UCSD-AML1 (cell line): ENCODE results near the gene DCAF17.
"Not testable (repeated sequence)": the region's sequence is repeated elsewhere in the genome, so short reads cannot be mapped to it uniquely, and the experiment has no call there.

Source experiments
- DNase-seq: peaks from one replicate; lab custom pipeline; 2025; ENCODE audit not compliant: unreplicated experiment; lab: John Stamatoyannopoulos, UW

DCAF17 gene

DNA sequence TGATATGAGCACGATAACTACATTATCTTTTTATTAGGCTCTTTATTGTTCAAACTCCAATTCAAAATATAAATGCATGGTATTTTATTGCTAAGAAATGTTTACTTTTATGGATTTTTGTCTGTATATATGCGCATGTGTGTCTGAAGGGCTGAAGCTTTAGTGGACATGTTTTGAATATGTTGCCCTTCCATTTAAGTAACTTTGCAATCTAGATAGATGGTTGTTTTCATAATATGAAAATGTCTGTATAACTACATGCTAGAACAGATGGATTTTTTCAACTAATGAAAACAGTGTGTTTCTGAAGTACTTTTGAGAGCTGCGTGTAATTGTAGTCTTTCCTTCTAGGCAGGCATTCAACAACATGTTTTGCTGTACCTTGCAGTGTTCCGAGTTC is 18.7 kb downstream of the DCAF17 start:
- no peak for DNase-seq

DNA sequence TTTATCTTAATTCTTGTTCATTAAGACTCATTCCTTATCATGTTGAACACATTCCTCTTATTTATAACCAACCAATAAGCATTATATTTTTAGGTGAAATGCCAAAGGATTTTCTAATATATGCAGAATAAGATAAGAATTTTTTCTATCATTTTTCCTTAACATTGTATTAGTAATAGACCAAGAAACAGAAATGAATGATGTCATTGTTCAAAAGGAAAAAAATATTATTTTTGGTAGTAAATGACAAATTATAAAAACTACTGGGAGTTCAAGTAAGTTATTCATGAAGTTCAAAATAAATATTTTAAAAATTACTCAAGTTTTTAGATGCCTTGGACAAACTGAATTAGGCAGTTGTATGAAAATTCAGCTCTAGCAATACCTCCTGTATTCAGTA is 25.5 kb downstream of the DCAF17 start:
- DNase-seq = no peak

DNA sequence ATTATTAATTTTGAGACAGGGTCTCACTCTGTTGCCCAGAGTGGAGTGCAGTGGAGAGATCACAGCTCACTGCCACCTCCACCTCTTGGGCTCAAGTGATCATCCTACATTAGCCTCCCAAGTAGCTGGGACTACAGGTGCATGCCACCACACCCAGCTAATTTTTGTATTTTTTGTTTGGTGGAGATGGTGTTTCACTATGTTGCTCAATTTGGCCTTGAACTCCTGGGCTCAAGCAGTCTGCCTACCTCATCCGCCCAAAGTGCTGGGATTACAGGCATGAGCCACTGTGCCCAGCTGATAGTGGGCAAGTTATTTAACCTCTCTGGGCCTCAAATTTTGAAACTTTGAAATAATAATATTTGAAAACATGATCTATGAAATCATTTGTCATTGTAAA is 26.5 kb downstream of the DCAF17 start:
- no peak for DNase-seq

DNA sequence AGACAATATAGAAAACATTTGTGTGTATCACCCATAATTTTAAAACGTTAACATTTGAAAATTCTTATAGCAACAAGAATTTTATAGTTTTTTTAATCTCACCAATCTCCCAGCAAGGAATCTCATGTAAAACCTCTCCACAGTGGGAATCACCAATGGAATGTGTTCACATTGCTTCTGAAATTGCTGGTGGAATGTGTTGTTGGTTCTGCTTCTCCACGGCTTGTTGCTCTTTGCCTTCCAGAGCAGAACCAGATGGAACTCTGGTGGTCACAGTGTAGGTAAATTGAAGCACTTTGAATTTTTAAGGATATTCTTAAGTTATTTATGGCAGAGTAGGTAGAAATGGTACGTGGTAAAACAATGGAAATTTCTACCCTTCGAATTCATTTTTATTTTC is 35.1 kb downstream of the DCAF17 start:
- DNase-seq = no peak

DNA sequence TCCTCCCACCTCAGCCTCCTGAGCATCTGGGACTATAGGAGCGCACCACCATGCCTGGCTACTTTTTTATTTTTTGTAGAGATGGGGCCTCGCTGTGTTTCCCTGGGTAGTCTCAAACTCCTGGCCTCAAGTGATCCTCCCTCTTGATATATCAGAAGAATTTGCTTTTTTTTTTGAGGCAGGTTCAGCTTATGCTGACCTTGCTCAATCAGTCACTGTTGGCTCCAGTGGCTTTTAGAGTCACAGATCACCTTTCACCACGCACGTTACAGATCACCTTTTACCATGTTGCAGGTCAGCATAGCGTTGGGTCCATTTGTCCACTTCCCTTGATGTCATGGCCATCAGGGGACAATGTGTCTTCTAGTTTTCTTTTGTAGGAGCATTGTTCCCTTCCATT is 36.1 kb downstream of the DCAF17 start:
- no peak for DNase-seq

DNA sequence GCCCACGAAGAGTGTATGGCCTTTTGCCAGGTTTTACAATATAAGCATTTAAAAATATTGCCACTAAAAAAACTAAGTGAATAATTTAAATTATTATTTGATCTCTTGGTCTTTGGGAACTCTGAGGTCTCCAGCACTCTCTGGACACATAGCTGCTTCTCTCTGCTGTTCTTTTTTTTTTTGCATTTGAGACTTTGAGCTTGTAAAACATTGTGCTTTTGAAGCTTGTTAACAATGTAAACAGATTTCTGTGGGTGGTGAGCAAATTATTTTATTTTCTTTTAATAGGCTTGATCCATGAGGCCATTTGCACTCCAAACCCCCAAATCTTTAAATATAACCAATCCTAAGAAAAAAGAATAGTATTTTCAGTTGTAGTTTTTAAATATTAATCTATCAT is 42.0 kb downstream of the DCAF17 start:
- DNase-seq = no peak

DNA sequence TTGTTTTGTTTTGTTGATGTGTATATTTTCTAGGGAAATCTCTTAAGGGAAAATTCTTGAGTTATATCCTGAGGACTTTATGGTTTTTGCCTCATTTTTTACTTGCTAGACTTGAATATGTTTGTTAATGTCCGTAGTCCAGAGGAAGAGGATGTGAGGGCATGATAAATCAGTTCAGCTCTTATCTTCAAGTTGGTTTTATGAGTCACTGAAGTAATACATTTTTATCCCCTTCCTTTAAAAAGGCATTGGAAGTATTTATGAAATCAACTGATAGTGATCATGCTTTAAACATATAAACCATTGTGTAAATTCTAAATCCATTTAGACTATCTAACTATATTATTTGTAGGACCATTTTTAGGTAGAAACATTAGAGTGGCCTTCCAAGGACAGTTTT is 44.3 kb downstream of the DCAF17 start:
- no peak for DNase-seq

DNA sequence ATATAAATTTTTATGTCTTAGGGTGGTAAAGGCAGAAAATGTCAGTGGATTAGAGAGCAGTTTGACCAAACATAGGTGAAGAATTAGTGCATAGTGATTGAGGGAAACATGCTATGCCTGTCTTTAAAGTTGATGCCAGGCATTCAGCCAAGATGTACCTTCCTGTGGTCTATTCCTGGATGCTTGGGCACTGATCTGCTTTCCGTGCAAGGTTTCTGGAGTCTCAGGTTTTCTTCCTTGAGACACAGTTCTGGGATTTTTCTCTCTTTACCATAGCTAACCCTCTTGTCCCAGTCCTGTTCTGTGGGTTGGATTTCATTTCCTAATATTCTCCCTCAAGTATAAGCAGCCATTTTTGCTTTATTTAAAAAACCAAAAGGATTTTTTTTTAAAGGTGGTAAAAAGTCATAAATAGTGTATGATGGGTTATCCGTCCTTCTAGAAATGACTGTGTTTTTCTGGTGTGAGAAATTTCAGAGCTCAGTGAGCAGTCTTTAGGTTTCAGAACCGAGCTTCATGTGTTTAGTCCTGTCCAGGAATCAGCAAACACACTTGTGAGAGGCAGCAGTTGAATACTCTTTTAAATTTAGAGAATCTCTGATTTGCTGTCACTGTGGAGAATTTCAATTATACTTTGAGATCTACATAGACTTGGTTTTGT is 45.3 kb downstream of the DCAF17 start:
- no peak for DNase-seq

DNA sequence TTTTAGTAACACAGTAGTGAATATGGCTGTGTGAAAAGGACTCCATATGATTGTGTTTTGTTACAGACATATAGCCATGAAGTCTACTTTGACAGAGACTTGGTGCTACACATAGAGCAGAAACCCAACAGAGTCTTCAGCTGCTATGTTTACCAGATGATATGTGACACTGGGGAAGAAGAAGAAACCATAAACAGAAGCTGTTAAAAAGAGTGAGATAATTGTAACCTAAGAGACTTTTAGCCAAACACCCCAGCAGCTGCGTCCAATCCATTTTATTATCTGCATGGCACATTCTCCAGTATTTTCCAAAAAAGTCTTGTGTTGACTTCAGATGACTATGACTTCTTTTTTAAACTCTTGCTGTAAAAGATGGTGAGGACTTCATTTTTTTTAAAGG is 46.9 kb downstream of the DCAF17 start:
- no peak for DNase-seq

DNA sequence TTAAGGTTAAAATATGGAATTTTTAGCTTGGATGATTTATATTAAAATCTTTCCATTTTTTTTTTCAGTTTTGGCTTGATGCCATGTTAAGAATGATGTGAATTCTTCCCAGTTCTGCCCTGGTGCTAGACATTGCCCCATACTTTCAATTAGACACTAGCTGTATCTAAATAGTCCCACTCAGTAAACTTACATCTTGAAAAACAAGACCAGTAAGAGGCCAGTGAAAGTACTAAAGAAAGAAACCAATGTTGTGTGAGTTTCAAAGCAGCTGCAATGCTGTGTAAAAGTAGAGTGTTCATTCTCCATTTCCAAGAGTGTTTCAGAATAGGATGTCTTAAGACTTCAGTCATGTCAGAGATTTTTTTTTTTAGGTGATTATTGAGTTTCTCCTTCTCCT is 48.3 kb downstream of the DCAF17 start:
- DNase-seq = no peak

DNA sequence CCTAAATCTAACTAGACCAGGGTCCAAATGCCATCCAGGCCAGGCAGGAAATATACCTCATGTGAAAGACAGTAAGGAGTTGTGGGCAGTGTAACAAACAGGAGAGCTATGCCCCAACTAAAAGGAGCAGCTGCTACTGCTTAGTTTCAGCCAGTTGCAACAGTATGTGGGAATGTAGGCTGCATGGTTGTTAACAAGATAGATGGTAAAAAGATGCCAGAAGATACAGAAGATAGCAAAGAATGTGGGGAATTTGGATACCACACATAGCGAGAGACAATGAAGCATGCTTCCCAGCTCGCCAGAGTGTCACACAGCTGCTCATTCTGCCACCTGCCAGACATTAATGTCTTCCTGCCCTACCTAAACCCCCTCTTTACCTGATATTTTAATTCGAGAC is 48.9 kb downstream of the DCAF17 start:
- DNase-seq = no peak

DNA sequence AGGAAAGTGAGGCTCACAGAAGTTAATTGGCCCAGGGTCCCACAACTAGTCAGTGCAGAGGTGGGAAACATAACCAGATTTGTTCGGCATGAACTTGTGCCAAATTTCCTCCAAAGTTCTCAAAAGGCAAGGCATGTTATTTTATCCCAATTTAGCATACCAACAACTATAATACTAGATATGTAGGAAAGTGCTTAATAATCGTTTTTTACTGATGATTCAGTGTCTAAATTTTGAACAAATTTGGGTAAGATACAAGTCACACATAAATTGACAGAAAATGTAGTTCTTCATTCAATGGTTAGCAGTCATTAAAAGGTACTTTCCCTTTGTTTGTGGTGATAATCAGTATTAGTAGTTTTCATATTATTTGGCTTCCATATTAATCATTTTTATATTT is 49.8 kb downstream of the DCAF17 start:
- DNase-seq = no peak

DNA sequence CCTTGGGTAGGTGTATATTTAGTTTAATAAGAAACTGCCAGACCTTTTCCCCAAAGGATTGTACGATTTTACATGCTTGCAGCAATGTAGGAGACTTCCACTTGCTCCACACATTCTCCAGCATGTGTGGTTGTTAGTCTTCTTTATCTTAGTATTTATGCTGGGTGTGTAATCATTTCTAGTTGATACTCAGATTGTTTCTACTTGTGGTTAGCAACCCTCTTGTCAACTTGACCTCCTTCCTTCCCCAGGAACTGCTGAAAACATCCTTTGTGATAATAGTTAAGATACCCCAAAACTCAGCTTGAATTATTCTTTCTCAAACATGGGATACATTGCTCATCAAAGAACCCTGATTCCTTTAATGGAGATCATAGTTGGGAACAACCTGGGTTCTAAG is 51.1 kb downstream of the DCAF17 start:
- no peak for DNase-seq

DNA sequence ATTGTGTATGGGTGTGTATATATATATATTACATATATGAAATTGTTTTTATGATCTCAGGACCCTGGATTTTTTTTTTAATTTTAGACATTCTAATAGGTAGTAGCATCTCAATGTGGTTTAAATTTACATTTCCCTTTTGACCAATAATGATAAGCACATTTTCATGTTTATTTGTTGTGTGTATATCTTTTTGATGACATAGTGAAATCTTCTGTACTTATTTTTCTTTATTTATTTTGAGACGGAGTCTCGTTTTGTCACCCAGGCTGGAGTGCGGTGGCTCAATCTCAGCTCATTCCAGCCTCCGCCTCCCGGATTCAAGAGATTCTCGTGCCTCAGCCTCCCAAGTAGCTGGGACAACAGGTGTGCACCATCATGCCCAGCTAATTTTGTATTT is 53.2 kb downstream of the DCAF17 start:
- DNase-seq = no peak

DNA sequence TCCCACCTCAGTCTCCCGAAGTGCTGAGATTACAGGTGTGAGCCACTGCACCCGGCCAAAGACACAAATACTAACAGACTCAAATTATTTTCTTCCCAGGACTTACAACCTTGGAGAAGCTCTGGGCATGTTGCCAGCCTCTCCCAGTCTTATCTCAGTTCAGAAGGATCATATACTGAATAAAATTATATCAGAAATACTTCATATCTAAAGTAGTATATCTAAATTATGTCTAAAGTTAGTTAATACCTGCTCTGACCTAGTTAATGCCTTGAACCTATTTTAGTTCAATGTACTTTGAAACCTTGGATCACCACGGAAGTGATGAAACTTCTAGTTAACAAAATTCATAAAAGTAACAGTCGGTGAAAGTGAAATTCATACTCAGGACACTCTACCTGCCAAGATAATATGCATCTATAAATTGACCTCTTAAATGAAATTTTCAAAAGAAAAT is 53.8 kb downstream of the DCAF17 start:
- DNase-seq = no peak

DNA sequence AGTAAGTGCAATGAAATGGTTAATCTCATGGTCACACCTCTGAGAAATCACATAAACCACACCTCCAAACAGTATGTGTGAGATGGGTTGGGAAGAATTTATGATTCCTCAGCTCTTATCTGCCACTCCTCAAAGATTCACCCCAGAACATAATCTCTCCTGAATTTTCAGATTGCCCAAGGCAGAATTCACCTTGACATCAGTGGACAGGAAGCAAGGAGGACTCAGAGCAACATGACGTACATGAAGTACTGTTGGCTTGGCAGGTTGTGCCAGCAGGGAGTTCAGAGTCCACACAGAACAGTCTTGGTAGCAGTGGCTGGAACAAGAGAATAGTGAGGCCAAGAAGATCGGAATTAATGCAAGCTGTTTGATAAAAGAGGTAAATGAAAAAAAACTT is 56.6 kb downstream of the DCAF17 start:
- no peak for DNase-seq

DNA sequence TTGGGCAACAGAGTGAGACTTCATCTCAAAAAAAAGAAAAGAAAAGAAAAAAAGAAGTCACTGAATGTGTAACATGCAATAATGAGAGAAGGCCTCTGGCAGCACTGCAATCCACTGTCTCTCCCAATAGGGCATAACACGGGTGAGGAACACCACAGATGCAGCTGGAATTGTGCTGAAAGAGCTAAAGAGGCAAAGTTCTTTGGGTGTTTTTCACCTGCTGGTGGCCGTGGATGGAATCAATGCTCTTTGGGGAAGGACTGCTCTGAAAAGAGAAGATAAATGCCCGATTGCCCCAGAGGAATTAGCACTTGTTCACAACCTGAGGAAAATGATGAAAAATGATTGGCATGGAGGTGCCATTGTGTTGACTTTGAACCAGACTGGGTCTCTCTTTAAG is 57.3 kb downstream of the DCAF17 start:
- no peak for DNase-seq

DNA sequence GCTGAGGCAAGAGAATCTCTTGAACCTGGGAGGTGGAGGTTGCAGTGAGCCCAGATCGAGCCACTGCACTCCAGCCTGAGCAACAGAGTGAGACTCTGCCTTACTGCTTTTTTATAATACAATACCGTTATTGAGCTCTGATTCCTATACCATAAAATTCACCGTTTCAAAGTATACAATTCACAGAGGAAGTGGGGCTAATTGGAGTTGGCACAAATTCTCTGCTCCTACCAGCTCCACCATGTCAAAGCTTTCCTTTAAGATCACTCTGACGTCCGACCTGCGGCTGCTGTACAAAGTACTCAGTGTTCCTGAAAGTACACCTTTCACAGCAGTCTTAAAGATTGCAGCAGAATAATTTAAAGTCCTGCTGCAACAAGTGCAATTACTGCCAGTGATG is 58.6 kb downstream of the DCAF17 start:
- no peak for DNase-seq

DNA sequence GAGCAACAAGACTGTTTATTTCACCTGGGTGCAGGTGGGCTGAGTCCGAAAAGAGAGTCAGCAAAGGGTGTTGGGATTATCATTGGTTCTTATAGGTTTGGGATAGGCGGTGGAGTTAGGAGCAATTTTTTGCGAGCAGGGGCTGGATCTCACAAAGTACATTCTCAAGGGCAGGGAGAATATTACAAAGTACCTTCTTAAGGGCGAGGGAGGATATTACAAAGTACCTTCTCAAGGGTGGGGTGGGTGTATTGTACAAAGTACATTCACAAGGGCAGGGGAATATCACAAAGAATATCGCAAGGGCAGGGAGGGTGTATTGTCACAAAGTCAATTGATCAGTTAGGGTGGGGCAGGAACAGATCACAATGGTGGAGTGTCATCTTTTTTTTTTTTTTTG is 63.6 kb downstream of the DCAF17 start:
- not testable (repeated sequence) for DNase-seq

DNA sequence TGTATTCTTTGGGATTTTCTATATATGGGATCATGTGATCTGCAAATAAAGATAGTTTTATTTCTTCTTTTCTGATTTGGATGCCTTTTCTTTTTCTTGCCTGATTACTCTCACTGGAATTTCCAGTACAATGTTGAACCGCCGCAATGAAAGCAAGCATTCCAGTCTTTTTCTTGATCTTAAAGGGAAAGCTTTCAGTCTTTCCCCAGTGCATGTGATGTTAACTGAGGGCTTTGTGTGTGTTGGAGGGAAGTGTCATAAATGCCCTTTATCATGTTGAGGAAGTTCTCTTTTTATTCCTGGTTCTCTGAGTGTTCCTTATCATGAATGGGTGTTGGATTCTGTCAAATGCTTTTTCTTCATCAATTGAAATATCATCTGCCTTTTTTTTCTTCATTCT is 71.3 kb downstream of the DCAF17 start:
- no peak for DNase-seq

DNA sequence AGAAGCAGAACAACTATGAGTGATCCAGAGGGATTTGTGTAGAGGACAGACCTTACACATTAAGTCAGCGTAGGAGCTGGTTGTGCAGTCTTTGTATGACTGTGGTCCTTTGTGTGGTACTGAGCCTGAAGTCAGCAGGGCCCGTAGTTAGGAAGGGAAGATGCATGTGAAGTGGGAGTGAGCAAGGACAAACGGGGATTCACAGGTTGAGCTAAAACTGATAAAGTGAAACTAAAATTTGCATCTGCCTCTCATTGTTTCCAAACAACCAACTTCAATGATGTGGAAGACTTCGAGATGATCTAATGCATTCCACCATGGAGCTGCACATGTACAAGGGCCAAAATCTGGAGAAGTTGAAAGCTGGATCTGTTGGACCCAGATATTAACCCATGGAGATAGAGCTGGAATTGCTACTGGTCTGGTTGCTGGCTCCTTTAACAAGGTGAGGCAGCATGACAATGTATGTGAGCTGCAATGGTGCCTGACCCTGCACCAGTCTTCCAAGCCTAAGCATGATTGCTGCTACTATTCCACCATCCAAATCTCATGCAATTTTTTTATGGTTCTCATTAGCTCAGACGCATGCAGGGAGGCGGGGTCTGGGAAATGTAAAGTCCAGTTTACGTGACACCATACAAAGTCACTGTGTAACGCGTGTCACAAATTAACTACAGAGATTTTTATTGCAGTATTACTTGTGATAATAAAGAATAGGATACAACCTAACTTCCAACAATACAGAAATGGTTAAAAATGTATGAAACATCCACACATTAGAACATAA is 76.1 kb downstream of the DCAF17 start:
- DNase-seq = no peak

DNA sequence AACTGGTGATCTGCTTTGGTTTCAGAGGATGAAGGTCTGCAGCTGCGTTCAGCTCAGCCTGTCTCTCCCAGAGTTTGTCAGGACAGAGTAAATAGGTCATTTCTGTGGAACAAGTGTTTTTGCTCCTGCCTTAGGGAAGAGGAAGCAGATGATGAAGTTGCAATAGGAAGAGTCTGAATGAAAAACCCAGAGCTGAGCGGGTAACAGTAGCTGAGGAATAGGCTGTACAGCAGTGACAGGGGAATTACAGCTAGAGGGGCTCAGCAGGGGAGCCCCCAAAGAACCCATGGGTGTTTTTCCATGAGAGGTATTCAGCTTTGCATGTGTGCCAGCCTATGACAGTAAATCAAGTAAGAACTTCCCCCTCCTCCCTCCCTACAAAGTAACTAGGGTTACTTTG is 78.0 kb downstream of the DCAF17 start:
- DNase-seq = no peak

DNA sequence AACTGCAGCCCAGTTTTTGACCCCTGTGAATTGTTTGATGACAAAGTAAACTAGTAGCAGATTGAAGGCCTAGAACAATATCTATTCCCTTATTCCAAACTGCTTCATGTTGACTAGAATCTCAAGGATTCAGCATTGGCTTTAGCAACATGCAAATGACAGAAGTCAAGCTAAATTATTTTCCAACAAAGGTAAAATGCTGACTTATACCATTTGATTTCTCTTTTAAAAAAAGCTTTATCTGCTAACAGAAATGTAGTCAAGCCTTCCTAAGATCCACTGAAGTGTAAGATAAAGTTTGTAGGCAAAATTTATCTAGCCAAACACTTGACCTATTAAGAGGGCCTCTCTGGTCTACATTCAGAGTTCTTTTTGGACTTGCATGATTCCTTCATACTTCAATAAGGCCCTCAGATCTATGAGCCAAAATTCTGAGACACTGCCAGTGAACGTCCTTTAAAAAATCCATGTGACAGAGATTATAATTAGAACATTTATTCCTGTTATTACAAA is 78.7 kb downstream of the DCAF17 start:
- DNase-seq = no peak
